SU-DHL-6 (cell line): ENCODE data around the gene ZBP1.

ENCODE experiments used
- CTCF ChIP-seq: fragments of 200-600 bp; sonication (generic); IDR thresholded peaks from one replicate; pipeline ENCODE4 v1.5.1; 2017; ENCODE audit warnings: antibody characterized with exemption, mild to moderate bottlenecking, low read length, moderate library complexity; ENCODE audit not compliant: insufficient read depth, poor library complexity, severe bottlenecking
- EZH2phosphoT487 ChIP-seq: fragments of 200-600 bp; sonication (generic), shearing (Covaris generic); conservative IDR thresholded peaks from 2 replicates; pipeline ENCODE4 v1.6.1; 2018; ENCODE audit warnings: mild to moderate bottlenecking, antibody characterized with exemption, low read length, moderate library complexity, mixed read lengths

- TF ChIP-seq CTCF (no peak), EZH2phosphoT487 (no peak)
Measured at GRCh38 chr20:57625181-57625958, 5.1 kb upstream of the ZBP1 start.
